AG10803 (cell line): ENCODE measurements around the gene UBXN10.

Experiments
- DNase-seq: peaks from one replicate; pipeline ENCODE4 v3.0.0; 2010; ENCODE audit warnings: low read depth
- H3K4me3 ChIP-seq: 2 replicates; pipeline ENCODE4 v1.5.1; 2011; ENCODE audit warnings: mild to moderate bottlenecking, low read length, control low read depth
- TF ChIP-seq, protein P1 (sequence below): conservative IDR thresholded peaks from 2 replicates; pipeline ENCODE4 v1.5.1; 2011; ENCODE audit warnings: mild to moderate bottlenecking, low read length, control low read depth, inconsistent platforms

UBXN10 gene

GRCh38 chr1:20200966-20201365, 15.1 kb downstream of the UBXN10 start:
- DNase-seq, result no peak
- H3K4me3 ChIP-seq, result no peak overlapping the region
- TF ChIP-seq, protein P1, sequence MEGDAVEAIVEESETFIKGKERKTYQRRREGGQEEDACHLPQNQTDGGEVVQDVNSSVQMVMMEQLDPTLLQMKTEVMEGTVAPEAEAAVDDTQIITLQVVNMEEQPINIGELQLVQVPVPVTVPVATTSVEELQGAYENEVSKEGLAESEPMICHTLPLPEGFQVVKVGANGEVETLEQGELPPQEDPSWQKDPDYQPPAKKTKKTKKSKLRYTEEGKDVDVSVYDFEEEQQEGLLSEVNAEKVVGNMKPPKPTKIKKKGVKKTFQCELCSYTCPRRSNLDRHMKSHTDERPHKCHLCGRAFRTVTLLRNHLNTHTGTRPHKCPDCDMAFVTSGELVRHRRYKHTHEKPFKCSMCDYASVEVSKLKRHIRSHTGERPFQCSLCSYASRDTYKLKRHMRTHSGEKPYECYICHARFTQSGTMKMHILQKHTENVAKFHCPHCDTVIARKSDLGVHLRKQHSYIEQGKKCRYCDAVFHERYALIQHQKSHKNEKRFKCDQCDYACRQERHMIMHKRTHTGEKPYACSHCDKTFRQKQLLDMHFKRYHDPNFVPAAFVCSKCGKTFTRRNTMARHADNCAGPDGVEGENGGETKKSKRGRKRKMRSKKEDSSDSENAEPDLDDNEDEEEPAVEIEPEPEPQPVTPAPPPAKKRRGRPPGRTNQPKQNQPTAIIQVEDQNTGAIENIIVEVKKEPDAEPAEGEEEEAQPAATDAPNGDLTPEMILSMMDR, result no peak

GRCh38 chr1:20202166-20202565, 16.3 kb downstream of the UBXN10 start:
- H3K4me3 ChIP-seq, result no peak overlapping the region
- no peak for DNase-seq
- TF ChIP-seq, protein P1, result no peak

GRCh38 chr1:20207546-20207945, 21.6 kb downstream of the UBXN10 start:
- peak; percentile 10 for DNase-seq
- TF ChIP-seq, protein P1, result no peak
- H3K4me3 ChIP-seq, result no peak overlapping the region

- no peak for DNase-seq
- TF ChIP-seq, protein P1, result no peak
- no peak overlapping the region for H3K4me3 ChIP-seq
Observed at GRCh38 chr1:20209471-20209870, 23.6 kb downstream of the UBXN10 start.

- DNase-seq, result no peak
- TF ChIP-seq, protein P1, result no peak
- H3K4me3 ChIP-seq, result no peak overlapping the region
Observed at GRCh38 chr1:20210736-20211460, 25.0 kb downstream of the UBXN10 start.

DNA sequence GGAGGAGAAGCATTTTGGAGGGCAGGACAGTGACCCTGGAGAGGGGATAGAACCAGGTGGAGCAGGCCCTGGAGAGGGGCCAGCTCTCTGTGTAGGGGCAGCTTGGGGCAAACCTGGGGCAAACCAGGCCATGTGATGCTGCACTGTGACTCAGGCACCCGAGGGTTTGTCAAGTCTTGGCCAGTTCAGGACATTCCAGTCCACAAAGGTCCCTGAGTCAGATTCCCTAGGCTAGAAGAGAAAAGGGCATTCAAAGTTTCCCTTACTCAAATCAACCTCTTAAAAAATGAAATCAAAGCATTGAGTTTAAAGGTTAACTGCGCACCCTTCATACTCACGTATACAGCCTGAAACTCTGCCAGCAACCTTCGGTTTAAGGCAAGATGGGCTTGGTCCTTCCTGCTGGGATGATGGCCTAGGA, 25.6 kb downstream of the UBXN10 start:
- TF ChIP-seq, protein P1, result no peak
- DNase-seq, result no peak

DNA sequence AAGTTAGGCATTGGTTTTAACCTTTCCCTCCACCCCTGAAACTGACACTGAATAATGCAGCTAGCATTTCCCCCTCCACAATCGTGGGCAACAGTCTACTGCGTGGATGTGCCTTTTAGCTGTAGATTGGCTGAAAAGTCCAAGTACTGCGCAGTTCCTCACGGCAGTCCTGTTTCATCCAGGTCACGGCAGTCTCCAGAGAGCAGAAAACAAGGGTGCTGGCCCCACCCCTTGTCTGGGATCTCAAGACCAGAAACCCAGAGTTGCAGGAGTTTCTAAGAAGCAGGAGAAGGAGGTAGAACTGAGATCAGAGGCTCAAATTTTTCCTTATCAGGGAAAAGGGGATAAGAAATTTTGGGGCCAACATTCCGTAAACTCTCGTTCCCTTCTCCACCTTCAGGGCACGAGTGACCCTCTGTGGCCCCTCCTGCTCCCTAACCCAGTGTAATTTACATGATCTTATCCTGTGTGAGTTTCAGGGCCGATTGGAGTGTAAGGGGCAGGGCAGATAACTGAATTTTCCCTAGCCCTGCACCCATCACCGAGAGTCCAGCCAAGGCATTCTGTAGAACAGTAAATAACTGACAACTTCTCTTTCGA, 26.3 kb downstream of the UBXN10 start:
- DNase-seq, result no peak
- H3K4me3 ChIP-seq, result no peak overlapping the region
- TF ChIP-seq, protein P1, result no peak

More for the DNA sequence above, 25.6 kb downstream of the UBXN10 start:
- no peak overlapping the region for H3K4me3 ChIP-seq
